A673 (cell line): ENCODE measurements around the gene CPLX1. TPM values are rescaled to one million over a fixed set of nuclear protein-coding genes. Genes with fewer than 3 reads are reported as not detected.
A peak's percentile ranks its signal among the peaks of the same experiment; 100 is the strongest.

Experiments used
- BruUV-seq: library from RNA; stranded (reverse); fragments of 400-500 nt; replicated peaks from 2 replicates; lab custom pipeline; 2021; lab: Mats Ljungman, UMichigan
- CTCF ChIA-PET: fragments of 300-600 bp; sonication (Branson Sonifier 250); formaldehyde crosslinking; loops from one replicate; lab custom pipeline; 2022; ENCODE audit warnings: antibody characterized with exemption; lab: Charles Lee
- POLR2A ChIA-PET: fragments of 300-600 bp; sonication (Branson Sonifier 250); formaldehyde crosslinking; loops from one replicate; lab custom pipeline; 2022; ENCODE audit warnings: antibody characterized with exemption; ENCODE audit not compliant: low non-redundant PET; lab: Charles Lee
- DNase-seq: peaks from one replicate; pipeline ENCODE4 v3.0.0-alpha.2; 2015; ENCODE audit warnings: low spot score
- H3K27ac ChIP-seq: fragments of 200-600 bp; sonication (generic); 2 replicates; pipeline ENCODE4 v1.5.1; 2016; ENCODE audit warnings: mixed run types, low read depth, mild to moderate bottlenecking, mixed read lengths, antibody characterized with exemption, low read length; ENCODE audit not compliant: poor library complexity, severe bottlenecking
- H3K27me3 ChIP-seq: fragments of 200-600 bp; sonication (generic); replicated peaks from 2 replicates; pipeline ENCODE4 v1.6.1; 2017; ENCODE audit warnings: mixed run types, low read depth, mild to moderate bottlenecking, mixed read lengths, antibody characterized with exemption, low read length; ENCODE audit not compliant: insufficient read depth, poor library complexity
- H3K36me3 ChIP-seq: fragments of 200-600 bp; sonication (generic); 2 replicates; pipeline ENCODE4 v1.6.1; 2016; ENCODE audit warnings: mixed run types, mild to moderate bottlenecking, mixed read lengths, antibody characterized with exemption, low read length; ENCODE audit not compliant: insufficient read depth, poor library complexity, severe bottlenecking
- H3K4me1 ChIP-seq: fragments of 200-600 bp; sonication (generic); 2 replicates; pipeline ENCODE4 v1.6.1; 2017; ENCODE audit warnings: mixed run types, mild to moderate bottlenecking, mixed read lengths, antibody characterized with exemption, low read length; ENCODE audit not compliant: insufficient read depth, poor library complexity, severe bottlenecking
- H3K4me3 ChIP-seq: fragments of 200-600 bp; sonication (generic); 2 replicates; pipeline ENCODE4 v1.5.1; 2016; ENCODE audit warnings: low read depth, mixed run types, mild to moderate bottlenecking, mixed read lengths, low read length; ENCODE audit not compliant: poor library complexity, severe bottlenecking
- H3K9me3 ChIP-seq: fragments of 200-600 bp; sonication (generic); 2 replicates; pipeline ENCODE4 v1.6.1; 2016; ENCODE audit warnings: mixed run types, low read depth, mild to moderate bottlenecking, mixed read lengths, antibody characterized with exemption, low read length; ENCODE audit not compliant: poor library complexity, severe bottlenecking
- EZH2 ChIP-seq: fragments of 200-600 bp; sonication (generic); IDR thresholded peaks from 2 replicates; pipeline ENCODE4 v1.6.1; 2017; ENCODE audit warnings: borderline replicate concordance, low read depth, mild to moderate bottlenecking, mixed read lengths, antibody characterized with exemption, low read length; ENCODE audit not compliant: poor library complexity, severe bottlenecking
- intact Hi-C: fragments of 100-400 bp; cut with micrococcal nuclease; formaldehyde crosslinking; loops from one replicate; pipeline ENCODE4 v1.10.0; 2022; ENCODE audit not compliant: unreplicated experiment
- total RNA-seq: library from RNA; stranded (reverse); gene quantifications from 2 replicates; pipeline ENCODE4 v1.2.3, GENCODE V29; 2021
- TF ChIP-seq, protein P1 (sequence below): fragments of 300-800, 200-600 bp; sonication (generic); conservative IDR thresholded peaks from 2 replicates; pipeline ENCODE4 v1.5.1; 2017; ENCODE audit warnings: low read depth, mild to moderate bottlenecking, antibody characterized with exemption, low read length, moderate library complexity, mixed read lengths

Gene CPLX1
- total RNA-seq, 1 experiment from 2014 or later = 4.6 TPM

DNA sequence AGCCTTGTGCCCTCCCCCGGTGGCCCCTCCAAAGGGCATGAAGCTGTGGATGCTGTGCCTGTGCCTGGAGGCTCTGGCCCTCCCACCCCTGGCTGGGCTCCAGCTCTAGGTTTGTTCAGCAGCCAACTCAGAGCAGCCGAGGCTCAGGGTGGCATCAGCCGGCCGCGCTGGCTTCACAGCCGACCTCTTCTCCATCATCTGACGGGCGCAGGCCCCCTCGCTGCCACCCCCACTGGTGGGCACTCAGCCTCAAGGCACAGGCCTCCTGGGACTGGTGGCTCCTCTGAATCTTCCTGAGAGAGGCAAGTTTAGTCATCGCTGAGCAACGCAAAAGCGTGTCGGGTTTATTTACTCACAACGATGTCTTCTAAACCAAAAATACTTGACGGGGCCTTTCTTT is 74.3 kb downstream of the CPLX1 start:
- ChIA-PET POLR2A (no interaction called here), CTCF (interaction anchor here (0.5 kb wide), 1 partner anchor 9 kb away, joined by 3 read pairs; no protein-coding TSS in a partner anchor)
- no peaks in the 10 kb centered on the region for H3K27me3 ChIP-seq
- peak; percentile 53 for DNase-seq
- TF ChIP-seq, protein P1, sequence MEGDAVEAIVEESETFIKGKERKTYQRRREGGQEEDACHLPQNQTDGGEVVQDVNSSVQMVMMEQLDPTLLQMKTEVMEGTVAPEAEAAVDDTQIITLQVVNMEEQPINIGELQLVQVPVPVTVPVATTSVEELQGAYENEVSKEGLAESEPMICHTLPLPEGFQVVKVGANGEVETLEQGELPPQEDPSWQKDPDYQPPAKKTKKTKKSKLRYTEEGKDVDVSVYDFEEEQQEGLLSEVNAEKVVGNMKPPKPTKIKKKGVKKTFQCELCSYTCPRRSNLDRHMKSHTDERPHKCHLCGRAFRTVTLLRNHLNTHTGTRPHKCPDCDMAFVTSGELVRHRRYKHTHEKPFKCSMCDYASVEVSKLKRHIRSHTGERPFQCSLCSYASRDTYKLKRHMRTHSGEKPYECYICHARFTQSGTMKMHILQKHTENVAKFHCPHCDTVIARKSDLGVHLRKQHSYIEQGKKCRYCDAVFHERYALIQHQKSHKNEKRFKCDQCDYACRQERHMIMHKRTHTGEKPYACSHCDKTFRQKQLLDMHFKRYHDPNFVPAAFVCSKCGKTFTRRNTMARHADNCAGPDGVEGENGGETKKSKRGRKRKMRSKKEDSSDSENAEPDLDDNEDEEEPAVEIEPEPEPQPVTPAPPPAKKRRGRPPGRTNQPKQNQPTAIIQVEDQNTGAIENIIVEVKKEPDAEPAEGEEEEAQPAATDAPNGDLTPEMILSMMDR = no peak
- TF ChIP-seq EZH2 = no peak
- intact Hi-C loops = no loop called here
- BruUV-seq = no TSS peak
- peak overlapping the region; percentile 91 for H3K27ac ChIP-seq
- no peak overlapping the region for H3K4me3 ChIP-seq
- H3K36me3 ChIP-seq = peaks cover 34% of the 10 kb centered on the region
- H3K4me1 ChIP-seq = peaks cover 35% of the 10 kb centered on the region
- H3K9me3 ChIP-seq = no peaks in the 10 kb centered on the region

DNA sequence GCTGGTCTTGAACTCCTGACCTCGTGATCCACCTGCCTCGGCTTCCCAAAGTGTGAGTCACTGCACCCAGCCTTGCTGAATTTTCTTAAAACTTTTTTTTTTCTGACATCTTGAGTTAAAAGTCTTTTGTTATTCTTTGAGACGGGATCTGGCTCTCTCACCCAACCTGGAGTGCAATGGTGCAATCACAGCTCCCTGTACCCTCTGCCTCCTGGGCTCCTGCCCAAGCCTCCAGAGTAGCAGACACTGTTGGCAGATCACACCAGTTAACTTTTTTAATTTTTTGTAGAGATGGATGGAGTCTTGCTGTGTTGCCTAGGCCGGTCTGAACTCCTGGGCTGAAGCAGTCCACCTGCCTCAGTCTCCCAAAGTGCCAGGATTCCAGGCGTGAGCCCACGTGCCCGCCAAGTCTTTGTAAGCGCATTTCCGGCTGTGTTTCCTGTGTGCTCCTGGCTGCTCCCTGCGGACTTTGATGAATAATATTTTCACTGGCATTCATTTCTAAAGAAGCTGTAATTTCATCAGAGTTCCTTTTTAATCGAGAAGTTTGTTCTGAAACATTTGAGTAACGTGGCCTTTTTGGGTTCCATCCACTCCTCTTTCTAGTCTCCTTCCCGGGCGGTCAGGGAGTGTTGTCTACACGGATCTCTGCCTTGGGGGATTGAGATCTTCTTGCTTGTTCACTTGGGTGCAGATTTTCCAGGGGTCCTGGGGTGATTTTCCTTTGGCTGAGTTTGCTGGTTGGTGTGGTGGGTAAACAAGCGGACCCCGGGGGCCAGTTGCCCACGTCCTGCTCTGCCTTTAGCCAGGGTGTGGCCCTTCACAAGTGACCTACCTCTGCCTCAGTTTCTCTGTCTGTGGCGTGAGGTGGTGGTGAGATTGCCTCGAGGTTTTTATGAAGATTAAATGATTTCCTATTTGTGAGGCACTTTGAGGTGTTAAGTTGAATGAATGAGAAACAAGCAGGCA is 75.9 kb downstream of the CPLX1 start:
- Histone ChIP-seq H3K36me3 (peaks cover 28% of the 10 kb centered on the region), H3K27me3 (no peaks in the 10 kb centered on the region), H3K4me1 (peaks cover 35% of the 10 kb centered on the region), H3K4me3 (no peak overlapping the region), H3K9me3 (no peaks in the 10 kb centered on the region), H3K27ac (peak overlapping the region; percentile 91)
- CTCF ChIA-PET = no interaction called here
- TSS peak; percentile 22 for BruUV-seq
- TF ChIP-seq EZH2 = no peak
- TF ChIP-seq, protein P1 = no peak
- POLR2A ChIA-PET = no interaction called here
- peak; percentile 90 for DNase-seq
- intact Hi-C loops = loop anchor here (10.0 kb wide), 1 partner anchor 235 kb away; the partner anchor contains the start of gene IDUA

DNA sequence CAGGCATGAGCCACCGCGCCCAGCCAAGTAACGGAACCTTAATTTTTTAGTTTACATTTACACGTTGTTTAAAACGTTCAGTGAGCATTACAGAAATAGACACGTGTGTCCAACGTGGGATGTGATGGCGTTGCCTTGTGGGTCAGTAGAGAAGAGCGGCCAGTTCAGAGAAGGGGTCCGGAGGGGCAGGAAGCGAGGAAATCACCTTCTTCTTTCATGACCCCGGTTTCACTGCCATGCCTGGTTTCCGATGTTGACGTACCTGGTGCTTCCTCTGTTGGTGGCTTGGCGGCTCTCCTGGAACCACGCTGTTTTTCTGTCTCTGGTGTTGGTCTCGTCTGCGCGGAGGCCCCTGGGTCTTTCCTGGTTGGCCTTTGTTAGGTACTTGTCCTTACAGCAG is 77.5 kb downstream of the CPLX1 start:
- Histone ChIP-seq H3K9me3 (no peaks in the 10 kb centered on the region), H3K4me1 (peaks cover 39% of the 10 kb centered on the region), H3K4me3 (no peak overlapping the region), H3K27ac (peak overlapping the region; percentile 91), H3K36me3 (peaks cover 23% of the 10 kb centered on the region), H3K27me3 (no peaks in the 10 kb centered on the region)
- CTCF ChIA-PET = no interaction called here
- intact Hi-C loops = loop anchor here (10.0 kb wide), 1 partner anchor 236 kb away; the partner anchor contains the start of gene IDUA
- no peak for DNase-seq
- POLR2A ChIA-PET = no interaction called here
- TF ChIP-seq, protein P1 = no peak
- no peak for TF ChIP-seq EZH2
- no TSS peak for BruUV-seq
